NCI-H2029 treated with DMSO at 0.1 percent for 48 hours (cell line): ENCODE measurements around the gene GRAMD4.
A peak's percentile ranks its signal among the peaks of the same experiment; 100 is the strongest.

ENCODE experiments used
- DNase-seq: peaks from one replicate; lab custom pipeline; 2025; lab: John Stamatoyannopoulos, UW

The GRAMD4 gene

DNA sequence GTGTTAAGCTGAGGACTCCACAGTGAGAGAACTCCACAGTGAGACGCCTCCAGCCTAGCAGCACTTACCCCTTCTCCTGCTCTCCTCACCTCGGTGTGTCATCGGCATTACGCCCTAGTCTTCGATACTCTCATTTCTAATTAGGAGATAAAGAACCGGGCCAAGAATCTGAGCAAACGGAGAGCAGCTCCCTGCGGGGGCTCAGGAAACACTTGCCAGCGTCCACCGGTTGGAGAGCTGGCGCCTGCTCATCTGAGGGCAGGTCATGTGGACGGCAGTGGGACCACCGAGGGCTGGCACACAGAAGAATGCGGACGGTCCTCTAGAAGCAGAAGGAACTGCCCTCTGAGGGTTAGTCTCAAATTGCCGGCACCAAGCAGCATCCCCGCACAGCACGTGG lies 104.9 kb downstream of the GRAMD4 start:
- no peak for DNase-seq

- peak; percentile 41 for DNase-seq
Measured at GRCh38 chr22:46726066-46726985, 106.1 kb downstream of the GRAMD4 start.

DNA sequence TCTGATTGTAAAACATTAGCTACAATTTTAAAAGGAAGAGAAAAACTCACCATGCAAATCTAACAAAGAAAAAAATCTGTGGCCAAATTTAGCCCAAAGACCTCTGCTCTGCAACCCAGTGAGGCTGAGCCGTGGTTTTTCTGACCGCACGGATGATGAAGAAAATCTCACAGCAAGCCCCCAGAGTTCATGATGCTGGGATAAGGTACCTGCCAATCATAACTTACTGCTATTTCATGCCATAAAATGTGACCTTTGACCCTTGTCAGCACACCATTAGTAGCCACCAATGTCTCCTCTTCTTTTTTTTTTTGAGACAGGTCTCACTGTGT lies 106.8 kb downstream of the GRAMD4 start:
- DNase-seq: no peak

- no peak for DNase-seq
Measured at GRCh38 chr22:46727813-46728364, 107.7 kb downstream of the GRAMD4 start.

DNA sequence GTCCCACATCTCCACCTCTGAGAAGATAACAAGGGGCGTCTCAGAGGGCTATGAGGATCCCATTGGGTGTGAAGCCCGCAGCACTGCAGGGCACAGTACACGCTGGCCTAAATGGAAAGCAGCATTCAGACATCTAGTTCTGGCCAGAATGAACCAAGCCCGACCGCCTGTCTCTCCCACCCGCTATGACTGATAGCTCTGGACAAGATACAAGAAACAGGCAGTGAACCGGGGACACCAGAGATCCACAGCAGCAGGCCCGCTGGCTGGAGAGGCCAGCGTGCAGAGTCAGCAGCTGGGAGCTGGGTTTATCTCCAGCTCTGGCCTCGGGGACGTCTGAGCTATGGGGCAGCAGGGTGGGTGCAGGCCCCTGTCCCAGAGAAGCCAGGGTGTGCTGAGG lies 108.3 kb downstream of the GRAMD4 start:
- DNase-seq: no peak
